GM23338 (cell line): ENCODE measurements around the gene MESP1. TPM values are rescaled to one million over a fixed set of nuclear protein-coding genes. Genes with fewer than 3 reads are reported as not detected.
A peak's percentile ranks its signal among the peaks of the same experiment; 100 is the strongest.

ENCODE experiments used
- ATAC-seq: fragments of 200-7000 bp; cut with Tn5 transposase; 3 replicates; pipeline ENCODE4 v1.9.1; 2020
- DNase-seq: peaks from one replicate; pipeline ENCODE4 v3.0.0-alpha.2; 2015; ENCODE audit warnings: low spot score
- H2AFZ ChIP-seq: fragments of 200-600 bp; sonication (generic); 2 replicates; pipeline ENCODE4 v1.8.0; 2016; ENCODE audit warnings: antibody characterized with exemption, mild to moderate bottlenecking, moderate library complexity
- H3F3A ChIP-seq: fragments of 200-600 bp; sonication (generic); replicated peaks from 2 replicates; pipeline ENCODE4 v1.8.0; 2017; ENCODE audit warnings: antibody characterized with exemption, mixed run types, low read depth
- H3K27ac ChIP-seq: fragments of 200-600 bp; sonication (generic); 2 replicates; pipeline ENCODE4 v1.6.1; 2016; ENCODE audit warnings: low read depth
- H3K27me3 ChIP-seq: fragments of 200-600 bp; sonication (generic); 2 replicates; pipeline ENCODE4 v1.8.0; 2016; ENCODE audit warnings: mild to moderate bottlenecking, mixed run types, moderate library complexity; ENCODE audit not compliant: insufficient read depth
- H3K36me3 ChIP-seq: fragments of 200-600 bp; sonication (generic); 2 replicates; pipeline ENCODE4 v1.8.0; 2016; ENCODE audit warnings: mild to moderate bottlenecking; ENCODE audit not compliant: insufficient read depth
- H3K4me1 ChIP-seq: fragments of 200-600 bp; sonication (generic); 2 replicates; pipeline ENCODE4 v1.8.0; 2016; ENCODE audit warnings: mild to moderate bottlenecking, moderate library complexity; ENCODE audit not compliant: insufficient read depth
- H3K4me2 ChIP-seq: fragments of 200-600 bp; sonication (generic); 2 replicates; pipeline ENCODE4 v1.7.1; 2017; ENCODE audit warnings: mixed run types
- H3K4me3 ChIP-seq: fragments of 200-600 bp; sonication (generic); 2 replicates; pipeline ENCODE4 v1.6.1; 2016; ENCODE audit warnings: mixed run types
- H3K79me2 ChIP-seq: fragments of 200-600 bp; sonication (generic); replicated peaks from 2 replicates; pipeline ENCODE4 v1.8.0; 2017; ENCODE audit warnings: mild to moderate bottlenecking; ENCODE audit not compliant: insufficient read depth
- H3K9me2 ChIP-seq: fragments of 200-600 bp; sonication (generic); 2 replicates; pipeline ENCODE4 v1.8.0; 2017; ENCODE audit not compliant: insufficient read depth
- H4K20me1 ChIP-seq: fragments of 200-600 bp; sonication (generic); replicated peaks from 2 replicates; pipeline ENCODE4 v1.8.0; 2017; ENCODE audit warnings: mild to moderate bottlenecking; ENCODE audit not compliant: insufficient read depth
- H3K27ac Mint-ChIP-seq: 2 replicates; pipeline ENCODE4 v1.8.0; 2020; ENCODE audit warnings: inconsistent platforms, mild to moderate bottlenecking, moderate library complexity, mixed read lengths
- H3K27me3 Mint-ChIP-seq: 3 replicates; pipeline ENCODE4 v1.8.0; 2022; ENCODE audit warnings: low read depth, mild to moderate bottlenecking, moderate library complexity, mixed read lengths, inconsistent platforms; ENCODE audit not compliant: insufficient read depth, poor library complexity
- H3K36me3 Mint-ChIP-seq: 3 replicates; pipeline ENCODE4 v1.8.0; 2021; ENCODE audit warnings: low read depth, mild to moderate bottlenecking, inconsistent platforms, moderate library complexity, mixed read lengths
- H3K4me1 Mint-ChIP-seq: 3 replicates; pipeline ENCODE4 v1.8.0; 2020; ENCODE audit warnings: mild to moderate bottlenecking, inconsistent platforms, mixed read lengths
- H3K4me3 Mint-ChIP-seq: 3 replicates; pipeline ENCODE4 v1.8.0; 2021; ENCODE audit warnings: moderate library complexity, mild to moderate bottlenecking, inconsistent platforms, mixed read lengths
- H3K9me3 Mint-ChIP-seq: 3 replicates; pipeline ENCODE4 v1.8.0; 2020; ENCODE audit warnings: moderate library complexity, mild to moderate bottlenecking, inconsistent platforms, mixed read lengths
- CTCF ChIP-seq, 2 experiments: fragments of 200-600 bp in 1 of 2; sonication (generic) in 1 of 2; conservative IDR thresholded peaks; 2 replicates each; pipeline versions ENCODE4 v1.5.1 to v1.6.1; 2016 to 2017; ENCODE audit warnings: antibody characterized with exemption in 2 of 2, low read depth in 2 of 2, mild to moderate bottlenecking in 2 of 2, moderate library complexity in 1 of 2
- EZH2phosphoT487 ChIP-seq: fragments of 200-600 bp; sonication (generic); IDR thresholded peaks from one replicate; pipeline ENCODE4 v1.8.1; 2018; ENCODE audit warnings: antibody characterized with exemption; ENCODE audit not compliant: unreplicated experiment
- NANOG ChIP-seq: IDR thresholded peaks from 2 replicates; pipeline ENCODE4 v1.6.1; 2016; ENCODE audit warnings: antibody characterized with exemption, borderline replicate concordance
- POLR2AphosphoS5 ChIP-seq: IDR thresholded peaks from 2 replicates; pipeline ENCODE4 v1.6.1; 2016; ENCODE audit warnings: antibody characterized with exemption, low read depth
- STAT1 ChIP-seq: IDR thresholded peaks from one replicate; pipeline ENCODE4 v1.6.1; 2016; ENCODE audit warnings: antibody characterized with exemption; ENCODE audit not compliant: unreplicated experiment
- ZNF331 ChIP-seq: fragments of 250-450 bp; sonication (Bioruptor Pico); IDR thresholded peaks from 2 replicates; pipeline ENCODE4 v1.5.0; 2020; ENCODE audit warnings: low read depth, mild to moderate bottlenecking, moderate library complexity
- polyA plus RNA-seq: library from polyadenylated mRNA; unstranded; fragments of >200 nt; fragmentation: Nextera tagmentation; extraction: Ambion mirVana; gene quantifications from 2 replicates; pipeline ENCODE4 v1.2.1, GENCODE V29; 2016
- total RNA-seq: library from RNA; depleted of rRNA; stranded (reverse); fragments of >200 nt; shearing (Covaris generic); gene quantifications from 2 replicates; pipeline ENCODE4 v1.2.3, GENCODE V29; 2014
- TF ChIP-seq, protein P1 (sequence below): IDR thresholded peaks from one replicate; pipeline ENCODE4 v1.6.1; 2018; ENCODE audit warnings: antibody characterized with exemption; ENCODE audit not compliant: unreplicated experiment
- TF ChIP-seq, protein P2 (sequence below): IDR thresholded peaks from 2 replicates; pipeline ENCODE4 v1.6.1; 2016; ENCODE audit warnings: antibody characterized with exemption

The MESP1 gene
- total and polyA plus RNA-seq, 2 experiments from 2014 or later, result 0.21 to 0.91 TPM

- H3K9me3 Mint-ChIP-seq, result no peaks in the 10 kb centered on the region
- H3K27ac Mint-ChIP-seq, result no peak overlapping the region
- no peaks in the 10 kb centered on the region for H3K4me1 ChIP-seq
- 0 out of 2 replicates have a peak overlapping the region, but pooled peaks have one; percentile 23 for H2AFZ ChIP-seq
- no peaks in the 10 kb centered on the region for H3K4me1 Mint-ChIP-seq
- no peak for DNase-seq
- peaks cover 4% of the 10 kb centered on the region for H3K27me3 Mint-ChIP-seq
- H3K4me2 ChIP-seq, result no peak overlapping the region
- no peaks in the 10 kb centered on the region for H3F3A ChIP-seq
- no peaks in the 10 kb centered on the region for H4K20me1 ChIP-seq
- no peaks in the 10 kb centered on the region for H3K79me2 ChIP-seq
- no peak overlapping the region for H3K27ac ChIP-seq
- ATAC-seq, result no peak
- H3K27me3 ChIP-seq, result no peaks in the 10 kb centered on the region
- H3K4me3 ChIP-seq, result no peak overlapping the region
- H3K4me3 Mint-ChIP-seq, result no peak overlapping the region
- TF ChIP-seq POLR2AphosphoS5 (no peak), CTCF (conservative IDR thresholded peaks at IDR 0.05; ENCODE audit: low read depth in 2 of 2) (no peak), ZNF331 (CRISPR knock-in tag) (no peak), EZH2phosphoT487 (no peak), NANOG (no peak), STAT1 (no peak)
- TF ChIP-seq, protein P1, sequence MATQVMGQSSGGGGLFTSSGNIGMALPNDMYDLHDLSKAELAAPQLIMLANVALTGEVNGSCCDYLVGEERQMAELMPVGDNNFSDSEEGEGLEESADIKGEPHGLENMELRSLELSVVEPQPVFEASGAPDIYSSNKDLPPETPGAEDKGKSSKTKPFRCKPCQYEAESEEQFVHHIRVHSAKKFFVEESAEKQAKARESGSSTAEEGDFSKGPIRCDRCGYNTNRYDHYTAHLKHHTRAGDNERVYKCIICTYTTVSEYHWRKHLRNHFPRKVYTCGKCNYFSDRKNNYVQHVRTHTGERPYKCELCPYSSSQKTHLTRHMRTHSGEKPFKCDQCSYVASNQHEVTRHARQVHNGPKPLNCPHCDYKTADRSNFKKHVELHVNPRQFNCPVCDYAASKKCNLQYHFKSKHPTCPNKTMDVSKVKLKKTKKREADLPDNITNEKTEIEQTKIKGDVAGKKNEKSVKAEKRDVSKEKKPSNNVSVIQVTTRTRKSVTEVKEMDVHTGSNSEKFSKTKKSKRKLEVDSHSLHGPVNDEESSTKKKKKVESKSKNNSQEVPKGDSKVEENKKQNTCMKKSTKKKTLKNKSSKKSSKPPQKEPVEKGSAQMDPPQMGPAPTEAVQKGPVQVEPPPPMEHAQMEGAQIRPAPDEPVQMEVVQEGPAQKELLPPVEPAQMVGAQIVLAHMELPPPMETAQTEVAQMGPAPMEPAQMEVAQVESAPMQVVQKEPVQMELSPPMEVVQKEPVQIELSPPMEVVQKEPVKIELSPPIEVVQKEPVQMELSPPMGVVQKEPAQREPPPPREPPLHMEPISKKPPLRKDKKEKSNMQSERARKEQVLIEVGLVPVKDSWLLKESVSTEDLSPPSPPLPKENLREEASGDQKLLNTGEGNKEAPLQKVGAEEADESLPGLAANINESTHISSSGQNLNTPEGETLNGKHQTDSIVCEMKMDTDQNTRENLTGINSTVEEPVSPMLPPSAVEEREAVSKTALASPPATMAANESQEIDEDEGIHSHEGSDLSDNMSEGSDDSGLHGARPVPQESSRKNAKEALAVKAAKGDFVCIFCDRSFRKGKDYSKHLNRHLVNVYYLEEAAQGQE, result no peak
- TF ChIP-seq, protein P2, sequence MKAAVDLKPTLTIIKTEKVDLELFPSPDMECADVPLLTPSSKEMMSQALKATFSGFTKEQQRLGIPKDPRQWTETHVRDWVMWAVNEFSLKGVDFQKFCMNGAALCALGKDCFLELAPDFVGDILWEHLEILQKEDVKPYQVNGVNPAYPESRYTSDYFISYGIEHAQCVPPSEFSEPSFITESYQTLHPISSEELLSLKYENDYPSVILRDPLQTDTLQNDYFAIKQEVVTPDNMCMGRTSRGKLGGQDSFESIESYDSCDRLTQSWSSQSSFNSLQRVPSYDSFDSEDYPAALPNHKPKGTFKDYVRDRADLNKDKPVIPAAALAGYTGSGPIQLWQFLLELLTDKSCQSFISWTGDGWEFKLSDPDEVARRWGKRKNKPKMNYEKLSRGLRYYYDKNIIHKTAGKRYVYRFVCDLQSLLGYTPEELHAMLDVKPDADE, result no peak
- no peaks in the 10 kb centered on the region for H3K9me2 ChIP-seq
- H3K36me3 Mint-ChIP-seq, result no peaks in the 10 kb centered on the region
- H3K36me3 ChIP-seq, result no peaks in the 10 kb centered on the region
Measured at GRCh38 chr15:89714775-89715174, 36.3 kb downstream of the MESP1 start.

DNA sequence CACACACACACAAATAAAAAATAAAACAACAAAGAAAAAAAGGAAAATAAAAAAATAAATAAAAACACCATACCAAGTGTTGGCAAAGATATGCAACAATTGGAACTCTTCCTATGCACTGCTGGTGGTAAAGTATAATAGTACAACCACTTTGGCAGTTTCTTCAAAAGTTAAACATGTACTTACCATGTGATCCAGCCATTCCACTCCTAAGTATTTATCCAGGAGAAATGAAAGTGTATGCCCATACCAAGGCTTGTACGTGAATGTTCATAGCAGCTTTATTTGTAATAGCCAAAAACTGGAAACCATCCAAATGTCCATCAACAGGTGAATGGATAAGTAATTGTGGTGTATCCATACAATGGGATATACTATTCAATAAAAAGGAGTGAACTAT, 43.5 kb downstream of the MESP1 start:
- no peak overlapping the region for H3K4me2 ChIP-seq
- no peaks in the 10 kb centered on the region for H3K9me2 ChIP-seq
- no peaks in the 10 kb centered on the region for H4K20me1 ChIP-seq
- H3K79me2 ChIP-seq, result no peaks in the 10 kb centered on the region
- H3K27ac ChIP-seq, result no peak overlapping the region
- DNase-seq (no peak), ATAC-seq (no peak)
- H3K4me1 ChIP-seq, result no peaks in the 10 kb centered on the region
- Mint-ChIP-seq H3K36me3 (no peaks in the 10 kb centered on the region), H3K27me3 (peaks cover 3% of the 10 kb centered on the region), H3K27ac (no peak overlapping the region), H3K4me1 (no peaks in the 10 kb centered on the region), H3K9me3 (no peaks in the 10 kb centered on the region), H3K4me3 (no peak overlapping the region)
- no peak overlapping the region for H3K4me3 ChIP-seq
- H3F3A ChIP-seq, result no peaks in the 10 kb centered on the region
- no peaks in the 10 kb centered on the region for H3K36me3 ChIP-seq
- H2AFZ ChIP-seq, result no peak overlapping the region
- H3K27me3 ChIP-seq, result no peaks in the 10 kb centered on the region
- TF ChIP-seq, protein P1, result no peak
